ENCODE results near the gene GTF2H1. TPM values are rescaled to one million over a fixed set of nuclear protein-coding genes. Genes with fewer than 3 reads are reported as not detected.

The GTF2H1 gene
- total RNA-seq, 1 experiment from 2014 or later: 72.0 TPM

DNA sequence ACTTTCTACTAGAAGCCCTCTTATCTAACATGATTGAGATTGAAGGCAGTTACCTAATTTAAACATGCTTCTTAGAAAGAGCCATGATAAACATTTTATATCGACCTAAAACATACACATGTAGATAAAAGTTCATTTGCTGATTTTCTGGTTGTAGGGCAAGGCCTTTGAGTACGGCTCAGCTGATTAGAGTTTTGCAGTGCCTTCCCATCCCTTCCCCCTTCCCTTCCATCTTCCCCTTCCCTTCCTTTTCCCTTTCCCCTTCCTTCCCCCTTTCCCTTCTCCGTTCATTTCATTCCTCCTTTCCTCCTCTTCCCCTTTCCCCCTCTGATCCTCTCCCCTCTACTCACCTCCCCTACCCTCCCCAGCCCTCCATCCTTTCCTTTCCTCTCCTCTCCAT, 94.1 kb downstream of the GTF2H1 start:
- H3K4me3 Mint-ChIP-seq (ENCODE audit: unreplicated experiment): no peak overlapping the region
- Histone ChIP-seq H3K9me3 (no peaks in the 10 kb centered on the region), H3K4me1 (no peaks in the 10 kb centered on the region), H3K4me3 (ENCODE audit: low read depth, low read length) (no peak overlapping the region), H3K27me3 (replicated peaks; ENCODE audit: control insufficient read depth, insufficient read depth, low read length) (no peaks in the 10 kb centered on the region), H3K36me3 (ENCODE audit: control insufficient read depth, insufficient read depth, low read length) (no peaks in the 10 kb centered on the region)
- peaks cover 4% of the 10 kb centered on the region for H3K27me3 Mint-ChIP-seq (ENCODE audit: insufficient read depth, unreplicated experiment)
- ChIA-PET POLR2A (no interaction called here), CTCF (no interaction called here)
- H3K36me3 Mint-ChIP-seq (ENCODE audit: insufficient read depth, unreplicated experiment): no peaks in the 10 kb centered on the region
- H3K9me3 Mint-ChIP-seq (ENCODE audit: unreplicated experiment): no peaks in the 10 kb centered on the region
- H3K27ac Mint-ChIP-seq (ENCODE audit: unreplicated experiment): no peak overlapping the region
- intact Hi-C loops (cut with micrococcal nuclease; ENCODE audit: unreplicated experiment): no loop called here
- DNase-seq: no peak
- TF ChIP-seq, protein P1, sequence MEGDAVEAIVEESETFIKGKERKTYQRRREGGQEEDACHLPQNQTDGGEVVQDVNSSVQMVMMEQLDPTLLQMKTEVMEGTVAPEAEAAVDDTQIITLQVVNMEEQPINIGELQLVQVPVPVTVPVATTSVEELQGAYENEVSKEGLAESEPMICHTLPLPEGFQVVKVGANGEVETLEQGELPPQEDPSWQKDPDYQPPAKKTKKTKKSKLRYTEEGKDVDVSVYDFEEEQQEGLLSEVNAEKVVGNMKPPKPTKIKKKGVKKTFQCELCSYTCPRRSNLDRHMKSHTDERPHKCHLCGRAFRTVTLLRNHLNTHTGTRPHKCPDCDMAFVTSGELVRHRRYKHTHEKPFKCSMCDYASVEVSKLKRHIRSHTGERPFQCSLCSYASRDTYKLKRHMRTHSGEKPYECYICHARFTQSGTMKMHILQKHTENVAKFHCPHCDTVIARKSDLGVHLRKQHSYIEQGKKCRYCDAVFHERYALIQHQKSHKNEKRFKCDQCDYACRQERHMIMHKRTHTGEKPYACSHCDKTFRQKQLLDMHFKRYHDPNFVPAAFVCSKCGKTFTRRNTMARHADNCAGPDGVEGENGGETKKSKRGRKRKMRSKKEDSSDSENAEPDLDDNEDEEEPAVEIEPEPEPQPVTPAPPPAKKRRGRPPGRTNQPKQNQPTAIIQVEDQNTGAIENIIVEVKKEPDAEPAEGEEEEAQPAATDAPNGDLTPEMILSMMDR (IDR thresholded peaks at IDR 0.05; ENCODE audit: insufficient read depth in 1 of 2, low read depth in 1 of 2, low read length in 1 of 2, severe bottlenecking in 1 of 2, unreplicated experiment in 1 of 2): no peak
- H3K4me1 Mint-ChIP-seq (ENCODE audit: low read depth, unreplicated experiment): peaks cover 7% of the 10 kb centered on the region
- BruUV-seq (replicated peaks): no TSS peak

Small RNAs within 50 kb of the gene (microRNA-seq; reads per million reads assigned to microRNA genes)
- not detected for gene MIR3159

Other genes starting within 250 kb of the GTF2H1 start
- 38.9 and 43.1 TPM in 2 replicates for gene SAAL1, start 216.5 kb upstream of the GTF2H1 start, total RNA-seq (2022)
- not detected in 2 replicates for gene MRGPRX3, start 190.0 kb upstream of the GTF2H1 start, total RNA-seq (2022)
- not detected in 2 replicates for gene MRGPRX4, start 149.7 kb upstream of the GTF2H1 start, total RNA-seq (2022)
- not detected in 2 replicates for gene SAA4, start 85.8 kb upstream of the GTF2H1 start, total RNA-seq (2022)
- not detected in 2 replicates for gene SAA2, start 73.9 kb upstream of the GTF2H1 start, total RNA-seq (2022)
- not detected in 2 replicates for gene SAA1, start 56.3 kb upstream of the GTF2H1 start, total RNA-seq (2022)
- 17.5 TPM in 2 replicates for gene HPS5, start 427 bp upstream of the GTF2H1 start, total RNA-seq (2022)
- gene LDHA, start 72.0 kb downstream of the GTF2H1 start, total RNA-seq (2022): 396 and 507 TPM in 2 replicates
- gene LDHC, start 89.8 kb downstream of the GTF2H1 start, total RNA-seq (2022): not detected in 2 replicates
- gene LDHAL6A, start 133.3 kb downstream of the GTF2H1 start, total RNA-seq (2022): 0.51 and 0.59 TPM in 2 replicates
- 64.6 and 86.6 TPM in 2 replicates for gene TSG101, start 204.4 kb downstream of the GTF2H1 start, total RNA-seq (2022)